GM18517 (cell line): Measurements from ENCODE around the gene OR8B12.
A peak's percentile ranks its signal among the peaks of the same experiment; 100 is the strongest.

Experiments
- ATAC-seq: cut with Tn5 transposase; IDR thresholded peaks from one replicate; pipeline ENCODE4 v1.9.1; 2021; ENCODE audit warnings: mild to moderate bottlenecking, moderate library complexity; ENCODE audit not compliant: unreplicated experiment

OR8B12 gene

DNA sequence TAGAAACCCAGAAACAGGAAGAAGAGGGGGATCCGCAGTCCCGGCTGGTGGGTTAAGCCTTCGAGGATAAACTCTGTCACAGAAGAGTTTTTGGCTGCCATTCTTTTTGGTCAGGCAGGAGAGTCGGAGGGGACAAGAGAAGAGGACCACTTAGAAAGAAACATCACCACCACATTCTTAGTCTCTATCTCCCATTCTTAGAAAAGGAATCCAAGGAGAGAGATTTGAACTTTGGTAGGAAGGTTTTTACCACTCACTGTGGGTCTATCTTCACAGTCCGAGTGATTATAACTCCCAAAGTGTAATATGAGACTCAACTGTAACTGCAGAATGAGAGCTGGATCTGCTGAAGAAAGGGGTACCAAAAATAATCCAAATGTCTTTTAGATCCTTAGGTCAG, at the start of gene OR8B12:
Gene OR8B12 (minus strand): TSS at position 101 of the 400 bp plus-strand sequence. CDS start 0 bp downstream, at position 101.
- ATAC-seq, result no peak

DNA sequence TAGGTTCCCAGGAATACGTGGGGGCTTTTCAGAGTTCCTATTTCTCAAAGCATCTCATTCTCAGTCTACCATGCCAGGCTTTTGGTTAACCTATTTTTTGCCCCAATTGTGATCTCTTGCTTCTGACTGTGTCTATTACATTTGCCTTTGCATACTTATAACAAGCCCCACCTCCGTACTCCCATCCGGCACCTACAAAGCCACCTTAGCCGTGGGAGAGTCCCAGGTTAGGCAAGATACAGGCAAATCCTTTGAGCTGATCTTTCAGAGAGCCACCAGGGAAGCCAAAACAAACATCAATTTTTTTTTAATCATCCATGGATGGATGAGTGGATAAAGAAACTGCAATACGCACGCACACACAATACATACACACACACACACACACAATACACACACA, 49.2 kb upstream of the OR8B12 start:
- ATAC-seq, result no peak

DNA sequence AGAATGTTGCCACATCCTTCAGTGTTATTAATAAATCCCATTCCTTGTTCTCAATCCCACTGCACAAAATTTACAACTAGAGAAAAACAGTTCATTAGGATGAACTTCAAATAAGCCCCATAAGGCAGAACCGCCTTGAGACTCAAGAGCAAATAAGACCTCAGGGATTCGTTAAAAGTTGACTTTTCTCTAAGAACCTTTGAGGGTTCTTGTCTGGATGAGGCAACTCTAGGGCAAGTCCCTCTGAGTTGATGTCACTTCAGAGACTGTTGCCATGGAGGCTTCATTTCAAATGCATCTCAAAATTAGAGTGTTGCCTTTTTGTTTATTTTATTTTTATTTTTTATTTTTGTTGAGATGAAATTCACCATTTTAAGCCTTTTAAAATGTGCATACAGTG, 48.0 kb upstream of the OR8B12 start:
- no peak for ATAC-seq

GRCh38 chr11:124586238-124586860, 42.9 kb upstream of the OR8B12 start:
- ATAC-seq, result peak; percentile 59

DNA sequence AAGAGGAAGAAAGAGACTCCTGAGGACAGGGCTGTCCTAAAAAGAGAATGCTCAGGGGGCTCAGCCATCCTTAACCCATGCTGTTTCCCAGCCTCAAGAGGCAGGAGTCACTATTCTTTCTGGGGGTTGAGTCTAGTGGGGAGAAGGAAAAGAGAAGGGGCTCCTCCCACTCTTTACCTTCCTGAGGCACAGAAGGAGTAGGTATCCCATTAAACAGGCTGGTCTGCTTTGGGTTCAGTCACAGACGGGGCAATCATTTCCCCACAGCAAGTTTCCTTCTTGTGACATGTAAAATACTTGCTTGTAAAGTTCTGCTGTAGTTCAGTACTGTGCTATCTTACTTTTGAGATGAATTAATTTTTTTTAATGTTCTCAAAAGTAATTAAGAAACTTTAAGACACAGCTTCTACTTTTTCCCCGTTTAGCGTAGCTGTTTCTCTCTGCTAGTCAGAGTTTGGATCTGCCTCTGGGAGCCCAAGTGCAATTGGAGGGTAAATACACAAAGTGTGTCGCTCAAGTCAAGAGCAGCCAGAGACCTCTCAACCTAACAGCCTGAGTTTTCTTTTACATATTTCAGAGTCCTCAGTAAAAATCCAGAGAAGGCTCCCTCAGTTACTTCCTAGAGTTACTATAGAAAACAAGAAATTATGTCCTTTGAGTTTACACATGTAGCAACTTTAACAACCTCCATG, 41.4 kb upstream of the OR8B12 start:
- no peak for ATAC-seq

DNA sequence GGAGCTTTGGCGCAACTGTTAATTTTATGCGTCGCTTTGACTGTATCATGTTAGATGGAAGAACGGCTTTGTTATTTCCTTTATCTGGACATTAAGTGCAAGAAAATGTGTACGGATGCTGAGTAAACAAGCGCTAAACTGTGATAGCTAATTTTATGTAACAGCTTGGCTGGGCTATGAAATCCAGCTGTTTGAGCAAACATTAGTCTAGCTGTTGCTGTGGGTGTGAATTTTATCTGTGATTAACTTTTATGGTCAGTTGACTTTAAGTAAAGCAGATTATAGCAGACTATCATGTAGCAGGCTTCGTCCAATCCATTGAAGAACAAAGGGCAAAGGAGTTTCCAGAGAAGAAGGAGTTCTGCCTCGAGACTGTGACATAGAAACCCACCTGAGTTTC, 40.3 kb upstream of the OR8B12 start:
- ATAC-seq, result no peak

- ATAC-seq, result no peak
These were observed 39.1 kb upstream of the OR8B12 start for GRCh38 chr11:124582565-124582964.

- ATAC-seq, result no peak
These were observed 38.4 kb upstream of the OR8B12 start for GRCh38 chr11:124581817-124582216.

DNA sequence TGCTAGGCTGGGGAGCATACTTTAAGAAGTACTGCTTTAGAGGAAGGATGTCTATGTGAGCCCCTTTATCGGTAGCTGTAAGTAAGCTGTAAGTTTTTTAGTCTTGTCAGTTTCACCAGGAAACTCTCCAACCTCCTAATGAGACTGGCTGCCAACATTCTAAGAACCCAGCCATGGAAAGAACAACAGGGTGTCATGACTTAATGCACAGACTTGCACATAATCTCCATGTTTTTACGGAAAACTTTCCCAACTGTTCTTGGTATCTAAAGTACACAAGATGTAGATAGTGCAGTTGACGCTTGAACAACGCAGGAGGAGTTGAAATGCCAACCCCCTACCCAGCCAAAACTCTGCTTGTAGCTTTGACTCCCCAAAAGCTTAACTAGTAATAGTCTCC, 35.3 kb upstream of the OR8B12 start:
- ATAC-seq, result no peak

- no peak for ATAC-seq
These were observed 34.4 kb upstream of the OR8B12 start for GRCh38 chr11:124577716-124578427.

DNA sequence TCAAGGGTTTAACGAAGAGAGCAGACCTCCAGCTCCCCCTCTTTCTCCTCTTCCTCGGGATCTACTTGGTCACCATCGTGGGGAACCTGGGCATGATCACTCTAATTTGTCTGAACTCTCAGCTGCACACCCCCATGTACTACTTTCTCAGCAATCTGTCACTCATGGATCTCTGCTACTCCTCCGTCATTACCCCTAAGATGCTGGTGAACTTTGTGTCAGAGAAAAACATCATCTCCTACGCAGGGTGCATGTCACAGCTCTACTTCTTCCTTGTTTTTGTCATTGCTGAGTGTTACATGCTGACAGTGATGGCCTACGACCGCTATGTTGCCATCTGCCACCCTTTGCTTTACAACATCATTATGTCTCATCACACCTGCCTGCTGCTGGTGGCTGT, 26.7 kb upstream of the OR8B12 start:
- ATAC-seq, result no peak

- ATAC-seq, result no peak
These were observed 26.2 kb upstream of the OR8B12 start, which contains the start of gene OR8A1 for GRCh38 chr11:124569697-124570096. Gene OR8A1 (plus strand): TSS chr11:124569997. CDS start chr11:124570120, 123 bp downstream.

DNA sequence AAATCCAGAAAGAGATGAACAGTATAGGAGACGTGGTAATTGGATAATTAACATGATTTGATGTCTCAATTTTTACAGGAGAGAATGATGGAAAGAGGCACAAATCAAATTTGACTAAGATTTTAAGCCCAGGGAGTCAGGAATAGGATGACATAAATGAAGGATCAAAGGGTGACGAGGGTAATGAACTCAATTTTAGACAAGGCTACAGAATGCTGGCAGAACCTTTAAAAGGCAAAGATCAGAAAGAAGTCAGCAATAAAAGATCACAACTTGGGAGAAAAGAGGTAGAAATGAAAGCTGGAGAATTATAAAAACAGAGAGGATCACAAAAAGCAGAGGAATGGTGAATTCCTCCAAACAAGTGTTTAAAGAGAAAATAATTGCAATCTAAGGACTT, 13.4 kb upstream of the OR8B12 start:
- no peak for ATAC-seq

- ATAC-seq, result no peak
These were observed 8.5 kb upstream of the OR8B12 start for GRCh38 chr11:124551987-124552386.

- no peak for ATAC-seq
These were observed 7.7 kb upstream of the OR8B12 start for GRCh38 chr11:124551189-124551588.

DNA sequence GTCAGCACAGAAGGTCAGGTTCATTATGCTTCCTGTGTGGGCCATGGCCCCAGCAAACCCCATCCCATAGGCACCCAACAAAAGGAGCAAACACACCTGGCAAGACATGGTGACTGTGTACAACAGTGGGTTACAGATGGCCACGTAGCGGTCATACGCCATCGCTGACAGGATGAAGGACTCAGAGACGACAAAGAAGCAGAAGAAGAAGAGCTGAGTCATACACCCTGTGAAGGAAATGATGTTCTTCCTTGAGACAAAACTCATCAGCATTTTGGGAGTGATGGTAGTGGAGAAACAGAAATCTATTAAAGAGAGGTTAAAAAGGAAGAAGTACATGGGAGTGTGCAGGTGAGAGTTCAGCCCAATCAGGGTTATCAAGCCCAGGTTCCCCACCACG, 309 bp downstream of the OR8B12 start:
- no peak for ATAC-seq

- no peak for ATAC-seq
These were observed 2.2 kb downstream of the OR8B12 start for GRCh38 chr11:124541204-124541603.

DNA sequence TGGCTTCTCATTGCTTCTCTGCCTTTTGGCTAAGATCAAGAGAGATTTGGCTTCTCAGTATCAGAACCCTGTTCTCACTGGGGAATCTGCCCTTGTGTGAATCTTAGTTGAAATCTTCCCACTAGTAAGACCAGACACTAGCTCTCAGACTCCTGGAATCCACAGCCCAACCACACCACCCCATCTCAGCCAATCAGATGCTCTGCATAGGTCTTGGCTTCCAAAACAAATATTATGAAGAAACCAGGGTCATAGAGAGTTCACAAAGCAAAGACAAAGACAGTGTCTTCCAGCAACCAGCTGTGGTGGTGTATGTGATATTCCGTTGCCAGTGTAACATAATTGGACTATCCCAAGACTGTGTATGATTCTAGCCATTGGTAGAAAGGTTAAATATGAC, 5.4 kb downstream of the OR8B12 start:
- no peak for ATAC-seq

DNA sequence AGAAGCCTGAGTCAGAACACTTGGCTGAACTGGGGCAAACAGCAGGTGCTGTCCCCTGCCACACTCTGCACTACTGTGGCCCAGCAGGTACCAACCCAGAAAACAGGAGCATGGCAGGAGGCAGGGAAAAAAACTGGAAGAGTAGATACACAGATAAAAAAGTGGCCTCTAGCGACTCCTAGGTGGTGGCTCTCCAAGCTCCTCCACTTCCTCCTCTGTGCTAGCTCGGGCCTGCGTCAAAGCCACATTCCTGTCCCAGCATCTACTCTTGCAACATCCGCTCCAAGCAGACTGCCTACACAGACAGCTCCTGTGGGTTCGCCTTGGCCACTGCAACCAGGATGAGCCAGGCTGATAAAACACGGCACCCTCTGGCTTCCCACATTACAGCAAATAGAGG, 6.9 kb downstream of the OR8B12 start:
- no peak for ATAC-seq

DNA sequence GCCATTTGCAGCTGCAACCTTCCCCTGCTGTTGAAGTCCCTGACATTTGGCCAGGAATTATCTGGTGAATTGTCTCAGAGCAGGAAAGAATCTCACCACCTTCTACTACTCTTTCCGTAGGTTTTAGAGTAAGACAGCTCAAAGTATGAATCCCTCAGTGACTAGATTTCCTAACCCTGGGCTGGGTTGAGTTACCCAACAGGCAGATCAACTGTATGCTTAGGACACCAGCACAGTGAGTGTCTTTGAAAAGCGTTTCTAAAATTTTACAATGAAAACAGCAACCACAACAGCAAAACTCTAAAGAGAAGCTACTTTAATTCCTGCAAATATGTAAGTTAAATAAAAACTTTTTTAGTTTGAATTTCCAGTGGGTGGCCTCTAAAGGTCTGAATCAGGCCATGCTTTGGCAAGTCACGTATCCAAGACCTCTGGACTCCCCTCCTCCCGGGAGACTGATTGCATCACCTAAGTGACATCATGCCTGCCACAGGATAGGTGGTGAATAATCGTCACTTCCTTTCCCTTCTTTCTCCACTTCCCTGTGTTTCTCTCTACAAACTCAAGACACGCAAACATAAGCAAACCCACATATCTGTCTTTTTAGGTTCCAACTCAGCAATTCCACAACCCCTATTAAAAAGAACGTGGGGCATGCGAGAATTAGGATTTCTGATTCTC, 7.8 kb downstream of the OR8B12 start:
- ATAC-seq, result no peak

DNA sequence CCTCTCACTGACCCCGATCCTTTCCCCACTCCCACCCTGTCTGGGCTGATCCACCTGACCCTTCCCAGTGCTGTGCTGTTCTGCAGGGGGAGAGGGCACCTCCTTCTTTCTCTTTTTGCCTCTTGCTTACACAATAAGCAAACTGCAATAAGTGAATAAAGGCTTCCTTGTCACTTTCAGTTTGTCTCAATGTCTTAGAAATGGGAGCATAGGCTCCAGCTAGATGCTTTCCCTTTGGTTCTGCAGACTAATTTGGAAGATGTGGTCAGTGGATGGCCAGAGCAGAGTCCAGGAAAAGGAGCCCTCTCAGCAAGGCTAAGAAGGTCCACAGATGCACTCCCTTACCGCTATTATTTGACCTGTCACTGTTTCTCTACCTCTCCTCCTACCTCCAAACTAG, 9.4 kb downstream of the OR8B12 start:
- ATAC-seq, result no peak
